HG02798 (cell line): ENCODE measurements around the gene CLASP1.
"Not testable (repeated sequence)": the region's sequence is repeated elsewhere in the genome, so short reads cannot be mapped to it uniquely, and the experiment has no call there.

Experiments used
- ATAC-seq: cut with Tn5 transposase; IDR thresholded peaks from one replicate; pipeline ENCODE4 v1.9.1; 2021; ENCODE audit warnings: mild to moderate bottlenecking; ENCODE audit not compliant: unreplicated experiment, poor library complexity

Gene CLASP1

GRCh38 chr2:121483846-121484245 lies 165.4 kb downstream of the CLASP1 start:
- ATAC-seq, result no peak

- ATAC-seq, result no peak
These were observed 166.2 kb downstream of the CLASP1 start for GRCh38 chr2:121483021-121483420.

DNA sequence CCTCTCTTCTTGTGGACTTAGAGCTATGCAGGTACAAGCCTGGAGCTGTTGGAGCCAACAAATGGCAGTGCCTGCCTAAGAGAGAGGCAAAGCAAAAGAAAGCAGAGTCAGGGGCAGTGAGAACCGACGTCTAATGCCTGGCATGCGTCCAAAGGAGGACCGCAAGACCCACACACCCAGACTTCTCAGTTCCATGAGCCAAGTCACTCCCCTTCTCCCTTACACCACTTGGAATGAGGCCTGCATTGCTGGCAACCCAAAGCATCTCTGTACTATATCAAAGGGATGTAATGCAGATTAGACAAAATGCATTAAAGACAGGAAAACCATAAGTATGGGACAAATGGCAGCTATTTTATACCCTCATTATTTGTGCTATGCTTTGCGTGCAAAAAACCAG lies 168.4 kb downstream of the CLASP1 start:
- no peak for ATAC-seq

DNA sequence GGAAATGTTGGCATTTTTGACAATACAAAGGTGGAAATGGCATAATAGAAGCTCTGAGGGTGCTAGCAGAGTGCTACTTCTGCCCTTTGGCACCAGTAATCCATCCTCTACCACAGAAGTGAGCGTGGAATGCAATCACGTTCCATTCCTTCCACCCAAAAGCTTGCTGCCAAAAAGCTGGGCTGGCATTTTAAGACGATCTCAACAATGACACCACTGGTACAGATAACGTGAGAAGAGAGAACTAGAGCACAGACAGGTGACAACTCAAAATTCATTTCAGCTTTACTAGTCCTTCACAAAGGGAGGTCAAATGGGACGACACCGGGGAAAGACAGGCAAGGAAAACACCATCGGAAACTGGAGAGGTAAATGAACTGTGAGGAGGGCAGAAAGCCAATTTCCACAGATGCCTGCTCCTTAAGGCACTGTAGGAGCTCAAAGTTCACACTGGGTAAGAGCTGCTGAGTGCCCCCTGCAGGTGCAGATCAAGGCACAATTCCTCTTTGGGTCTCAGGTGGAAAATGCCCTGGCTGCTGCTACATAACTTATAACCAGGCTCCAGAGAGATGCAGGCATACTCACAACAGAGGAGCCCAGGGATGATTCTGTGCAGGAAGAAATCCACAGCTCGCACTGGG lies 169.3 kb downstream of the CLASP1 start:
- ATAC-seq, result no peak

- ATAC-seq, result no peak
These were observed 170.1 kb downstream of the CLASP1 start for GRCh38 chr2:121478996-121479745.

DNA sequence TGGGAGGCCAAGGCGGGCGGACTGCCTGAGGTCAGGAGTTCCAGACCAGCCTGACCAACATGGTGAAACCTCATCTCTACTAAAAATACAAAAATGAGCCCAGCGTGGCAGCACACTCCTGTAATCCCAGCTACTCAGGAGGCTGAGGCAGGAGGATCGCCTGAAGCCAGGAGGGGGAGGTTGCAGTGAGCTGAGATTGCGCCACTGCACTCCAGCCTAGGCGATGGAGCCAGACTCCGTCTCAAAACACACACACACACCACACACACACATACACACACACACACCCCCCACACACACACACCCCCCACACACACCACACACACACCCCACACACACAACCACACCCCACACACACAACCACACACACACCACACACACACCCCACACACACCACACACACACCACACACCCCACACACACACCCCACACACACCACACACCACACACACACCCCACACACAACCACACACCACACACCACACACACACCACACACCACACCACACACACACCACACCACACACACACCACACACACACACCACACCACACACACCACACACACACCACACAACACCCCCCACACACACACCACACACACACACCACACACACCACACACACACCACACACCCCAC lies 170.8 kb downstream of the CLASP1 start:
- ATAC-seq, result not testable (repeated sequence)

DNA sequence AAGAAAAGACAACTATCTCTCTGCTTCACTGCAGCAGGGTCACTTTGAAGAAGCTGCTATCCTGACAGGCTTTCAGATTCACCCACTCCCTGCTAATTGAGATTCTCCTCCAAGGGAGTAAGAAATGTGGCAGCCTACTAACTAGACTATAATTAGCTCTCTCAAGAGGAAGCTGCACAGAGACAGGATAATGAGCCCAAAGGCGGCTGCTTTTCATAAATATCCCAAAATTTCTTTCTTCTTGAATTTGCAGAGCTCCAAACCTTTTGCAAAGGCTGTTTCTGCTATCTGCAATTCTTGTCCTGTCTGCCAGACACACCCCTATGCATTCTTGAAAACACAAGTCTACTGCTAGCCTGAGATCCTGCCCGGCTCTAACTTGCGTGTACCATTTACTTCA lies 172.6 kb downstream of the CLASP1 start:
- no peak for ATAC-seq

DNA sequence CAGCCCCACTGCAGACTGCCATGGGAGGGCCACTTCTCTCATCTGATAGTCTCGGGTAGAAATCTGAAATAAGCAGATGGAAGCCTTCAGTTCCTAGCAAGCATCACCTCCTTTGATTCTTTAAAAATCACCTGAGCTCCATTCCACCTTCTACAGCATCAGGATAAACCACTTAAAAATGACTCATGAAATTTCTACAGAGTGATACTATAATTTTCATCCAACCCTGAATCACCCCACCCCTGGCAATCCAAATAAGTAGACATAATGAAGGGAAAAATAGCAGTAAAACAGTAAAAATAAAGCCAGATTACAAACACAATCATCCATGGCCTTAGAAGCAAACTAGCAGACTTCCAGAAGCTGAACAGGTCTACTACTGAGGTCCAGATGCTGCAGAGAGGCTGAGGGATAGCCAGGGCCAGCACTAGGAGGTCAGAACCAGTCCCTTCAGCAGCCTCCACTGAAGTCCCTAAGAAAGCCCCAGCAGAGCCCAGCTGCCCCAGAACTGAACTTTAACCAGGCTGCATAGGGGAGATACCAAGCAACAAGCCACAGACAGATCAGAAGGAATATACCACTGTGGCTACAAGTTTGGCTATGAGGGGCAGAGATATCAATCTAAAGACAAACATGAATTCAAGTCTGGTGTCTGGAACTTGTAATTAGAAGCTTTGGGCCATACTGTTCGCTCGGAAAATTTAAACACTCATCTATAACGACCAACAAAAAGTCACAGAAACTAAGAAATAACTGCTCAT lies 173.3 kb downstream of the CLASP1 start:
- no peak for ATAC-seq

DNA sequence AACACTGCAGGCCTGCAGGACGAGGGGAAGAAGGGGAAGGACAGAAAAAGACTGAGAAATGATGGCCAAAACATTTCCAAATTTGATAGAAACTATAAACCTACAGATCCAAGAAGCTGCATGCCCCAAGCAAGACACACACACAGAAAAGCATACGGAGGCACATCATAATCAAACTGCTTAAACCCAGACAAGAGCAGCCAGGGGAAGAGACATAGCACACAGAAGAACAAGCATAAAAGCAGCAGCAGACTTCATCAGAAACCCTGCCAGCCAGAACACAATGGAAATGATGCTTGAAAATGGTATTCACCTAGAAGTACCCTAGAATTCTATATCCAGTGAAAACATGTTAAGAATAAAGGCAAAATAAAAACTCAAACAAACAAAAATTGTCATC lies 175.8 kb downstream of the CLASP1 start:
- no peak for ATAC-seq

DNA sequence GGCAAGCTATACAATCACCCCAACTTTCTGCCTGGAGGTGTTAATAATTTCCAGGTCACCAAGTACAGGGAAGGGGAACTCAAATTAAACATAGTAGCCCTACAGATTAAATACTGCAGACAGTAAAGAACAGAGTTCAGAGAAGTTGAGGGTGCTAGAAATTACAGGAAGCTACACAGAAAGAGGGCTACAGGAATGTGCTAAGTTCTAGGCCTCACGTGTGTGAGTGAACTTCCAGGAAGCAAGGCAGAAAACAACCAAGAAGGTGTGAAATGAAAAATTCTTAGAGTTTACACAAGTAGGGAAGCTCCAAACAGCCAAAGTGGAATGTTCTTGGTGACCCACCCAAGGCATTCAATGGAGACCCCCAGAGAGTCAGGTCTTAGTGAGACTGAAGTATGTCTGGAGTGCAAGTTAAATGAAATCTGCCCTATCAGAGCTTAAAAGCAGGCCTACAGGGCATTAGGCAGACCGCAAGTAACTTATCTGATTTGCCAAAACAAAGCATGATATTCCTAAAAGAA lies 176.7 kb downstream of the CLASP1 start:
- no peak for ATAC-seq

DNA sequence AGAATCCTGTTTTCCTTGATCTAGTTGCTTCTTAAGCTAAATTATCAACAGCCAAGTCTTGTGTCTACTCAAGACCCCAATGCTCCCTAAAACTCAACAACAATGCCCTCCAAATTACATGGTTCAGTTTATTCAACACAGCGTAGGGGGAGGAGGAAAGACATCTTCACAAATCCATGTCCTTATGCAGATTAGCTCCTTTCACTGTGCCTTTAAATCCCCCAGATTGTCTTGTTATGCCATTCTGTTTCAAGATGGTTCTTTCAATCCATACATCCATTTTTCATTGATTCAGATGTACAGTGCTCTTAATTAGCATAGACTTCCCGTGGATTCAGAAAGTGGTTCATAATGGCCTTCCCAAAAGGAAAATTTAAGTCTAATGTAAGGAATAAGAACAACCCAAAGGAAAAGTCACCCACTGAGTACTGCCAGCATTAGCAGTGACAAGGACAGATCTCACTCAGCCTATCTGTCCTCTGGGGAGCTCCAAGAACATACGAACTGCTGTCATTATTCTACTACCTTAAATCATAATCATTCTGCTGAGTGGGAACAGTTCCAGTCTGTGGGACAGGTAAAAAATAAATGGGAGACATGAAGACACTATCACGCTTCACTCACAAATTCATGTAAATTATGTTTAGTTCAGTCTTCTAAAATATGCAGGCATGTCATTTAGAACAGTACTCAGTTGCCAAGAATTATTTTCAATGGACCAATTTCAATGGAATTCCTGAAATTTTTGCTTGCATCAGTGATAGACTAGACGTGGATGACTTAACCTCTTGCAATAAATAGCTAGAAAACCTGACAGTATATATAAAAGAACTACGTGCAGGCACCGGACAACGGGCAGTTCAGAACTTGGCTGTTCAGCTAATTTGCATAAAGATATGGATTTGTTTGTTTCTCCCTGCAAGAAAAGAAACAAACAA lies 177.5 kb downstream of the CLASP1 start:
- no peak for ATAC-seq

GRCh38 chr2:121470917-121471316 lies 178.3 kb downstream of the CLASP1 start:
- no peak for ATAC-seq

DNA sequence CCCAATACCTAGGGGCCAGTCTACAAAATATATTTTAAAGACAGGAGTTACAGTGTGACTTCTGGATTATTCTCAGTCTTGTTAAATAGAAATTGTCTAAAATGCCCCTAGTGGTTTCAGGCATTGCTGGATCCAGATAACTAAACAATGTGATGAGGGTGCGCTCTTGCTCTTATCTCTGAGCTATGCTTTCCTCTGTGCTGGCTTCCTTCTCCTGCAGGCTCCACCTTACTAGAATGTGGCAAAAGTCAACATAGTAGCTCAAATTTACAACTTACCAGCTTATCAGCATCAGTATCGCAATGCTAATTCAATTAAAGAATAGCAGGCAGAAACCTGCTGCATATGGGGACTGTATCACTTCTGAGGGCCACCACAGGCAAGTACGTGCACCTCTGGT lies 179.9 kb downstream of the CLASP1 start:
- ATAC-seq, result no peak

DNA sequence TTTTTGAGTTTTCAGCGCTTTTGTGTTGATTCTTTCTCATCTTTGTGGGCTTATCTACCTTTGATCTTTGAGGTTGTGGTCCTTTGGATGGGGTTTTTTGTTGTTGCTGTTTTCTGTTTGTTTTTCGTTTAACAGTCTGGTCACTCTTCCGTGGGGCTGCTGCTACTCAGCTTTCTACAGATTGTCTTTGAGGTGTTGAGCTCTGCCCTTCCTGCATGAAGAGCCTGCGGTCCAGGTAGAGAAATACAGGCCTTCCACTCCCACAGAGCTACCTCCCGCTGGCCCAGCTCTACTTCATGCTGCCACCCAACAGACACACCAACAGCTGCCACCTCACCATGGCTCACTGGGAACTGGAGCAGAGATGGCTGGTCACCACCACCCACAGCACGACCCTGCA lies 180.3 kb downstream of the CLASP1 start:
- no peak for ATAC-seq

- no peak for ATAC-seq
These were observed 190.0 kb downstream of the CLASP1 start for GRCh38 chr2:121459291-121459690.

DNA sequence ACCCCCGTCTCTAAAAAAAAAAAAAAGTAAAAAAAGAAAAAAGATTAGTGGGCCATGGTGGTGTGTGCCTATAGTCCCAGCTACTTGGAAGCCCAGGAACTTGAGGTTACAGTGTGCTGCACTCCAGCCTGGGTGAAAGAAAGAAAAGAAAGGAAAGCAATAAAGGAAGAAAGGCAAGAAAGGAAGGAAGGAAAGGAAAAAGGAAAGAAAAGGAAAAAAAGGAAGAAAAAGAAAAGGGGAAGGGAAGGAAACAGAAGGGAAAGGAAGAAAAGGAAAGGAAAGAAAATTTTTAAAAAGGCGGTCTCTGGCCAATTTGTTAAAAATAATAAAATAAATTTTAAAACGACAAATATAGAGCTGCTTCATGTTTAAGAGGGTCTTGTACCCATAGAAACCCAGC lies 192.9 kb downstream of the CLASP1 start:
- ATAC-seq, result no peak

DNA sequence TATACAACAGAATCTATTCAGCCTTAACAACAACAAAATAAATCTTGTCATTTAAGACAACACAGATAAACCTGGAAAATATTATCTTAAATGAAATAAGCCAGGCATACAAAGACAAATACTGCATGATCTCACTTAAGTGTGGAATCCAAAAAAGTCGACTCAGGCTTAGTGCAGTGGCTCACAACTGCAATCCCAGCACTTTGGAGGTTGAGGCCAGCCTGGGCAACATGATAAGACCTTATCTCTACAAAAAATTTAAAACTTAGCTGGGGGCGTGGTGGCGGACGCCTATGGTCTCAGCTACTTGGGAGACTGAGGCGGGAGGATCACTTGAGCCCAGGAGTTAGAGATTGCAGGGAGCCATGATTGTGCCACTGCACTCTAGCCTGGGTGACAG lies 193.8 kb downstream of the CLASP1 start:
- ATAC-seq, result no peak

GRCh38 chr2:121454549-121455090 lies 194.6 kb downstream of the CLASP1 start:
- no peak for ATAC-seq

- ATAC-seq, result no peak
These were observed 197.9 kb downstream of the CLASP1 start for GRCh38 chr2:121451398-121451797.
